Prostate gland (tissue), 2 donors: ENCODE results near the gene PIK3R3. TPM values are rescaled to one million over a fixed set of nuclear protein-coding genes. Genes with fewer than 3 reads are reported as not detected.

Source experiments
- DNase-seq: peaks from one replicate; pipeline ENCODE4 v3.0.0-alpha.2; 2019; ENCODE audit warnings: low spot score
- H3K27ac ChIP-seq, 2 donors: fragments of 200-600 bp; sonication (generic); 2 replicates each; pipeline ENCODE4 v1.5.1; 2017 to 2019
- H3K27me3 ChIP-seq: fragments of 200-600 bp; sonication (generic); replicated peaks from 2 replicates; pipeline ENCODE4 v1.5.1; 2019; ENCODE audit not compliant: insufficient read depth
- H3K36me3 ChIP-seq, 2 donors: fragments of 200-600 bp; sonication (generic); 1 replicate in 1 of 2; 2 replicates in 1 of 2; pipeline versions ENCODE4 v1.5.1 to v1.8.1; 2017 to 2019
- H3K4me1 ChIP-seq: fragments of 200-600 bp; sonication (generic); replicated peaks from 2 replicates; pipeline ENCODE4 v1.5.1; 2019
- H3K4me3 ChIP-seq, 2 donors: fragments of 200-600 bp; sonication (generic); 2 replicates each; pipeline ENCODE4 v1.5.1; 2017 to 2019
- H3K9me3 ChIP-seq: fragments of 200-600 bp; sonication (generic); 2 replicates; pipeline ENCODE4 v1.5.1; 2017
- CTCF ChIP-seq, 4 experiments: fragments of 200-600 bp in 2 of 4; fragments of 450-650 bp in 2 of 4; sonication (generic) in 2 of 4; IDR thresholded peaks; 1 replicate in 3 of 4; 2 replicates in 1 of 4; pipeline ENCODE4 v1.5.1; 2016 to 2019; ENCODE audit warnings: antibody characterized with exemption in 4 of 4, mild to moderate bottlenecking in 2 of 4, moderate library complexity in 2 of 4
- POLR2A ChIP-seq: fragments of 450-650 bp; IDR thresholded peaks from one replicate; pipeline ENCODE4 v1.6.1; 2016; ENCODE audit warnings: antibody characterized with exemption, mild to moderate bottlenecking
- POLR2AphosphoS5 ChIP-seq: sonication (generic); formaldehyde crosslinking; IDR thresholded peaks from one replicate; pipeline ENCODE4 v1.6.1; 2017; ENCODE audit warnings: antibody characterized with exemption
- WGBS: methylation state at CpG from one replicate; pipeline ENCODE4 v1.1.5; 2018; 5-methylcytosine and 5-hydroxymethylcytosine counted together
- intact Hi-C: fragments of 100-400 bp; cut with DNase I; formaldehyde crosslinking; loops from one replicate; pipeline ENCODE4 v1.14.2; 2022
- total RNA-seq, 2 donors: library from RNA; depleted of rRNA; stranded (reverse); fragments of >200 nt; gene quantifications; one replicate each; pipeline ENCODE4 v1.1.0, GENCODE V29; 2016

The PIK3R3 gene
- total RNA-seq, 2 donors from 2014 or later, result 9.1 to 26.5 TPM

GRCh38 chr1:46001081-46001785, 131.2 kb downstream of the PIK3R3 start:
- Histone ChIP-seq H3K9me3 (no peaks in the 10 kb centered on the region), H3K27me3 (no peaks in the 10 kb centered on the region), H3K27ac (no peak overlapping the region), H3K4me1 (no peaks in the 10 kb centered on the region), H3K36me3 (no peaks in the 10 kb centered on the region), H3K4me3 (no peak overlapping the region)
- no peak for DNase-seq
- intact Hi-C loops, result no loop called here
- no peak for TF ChIP-seq POLR2AphosphoS5
- no peak for TF ChIP-seq CTCF (IDR thresholded peaks at IDR 0.05)
- no peak for TF ChIP-seq POLR2A
- WGBS, result 66% methylated on average over 3 of the region's 3 CpGs

DNA sequence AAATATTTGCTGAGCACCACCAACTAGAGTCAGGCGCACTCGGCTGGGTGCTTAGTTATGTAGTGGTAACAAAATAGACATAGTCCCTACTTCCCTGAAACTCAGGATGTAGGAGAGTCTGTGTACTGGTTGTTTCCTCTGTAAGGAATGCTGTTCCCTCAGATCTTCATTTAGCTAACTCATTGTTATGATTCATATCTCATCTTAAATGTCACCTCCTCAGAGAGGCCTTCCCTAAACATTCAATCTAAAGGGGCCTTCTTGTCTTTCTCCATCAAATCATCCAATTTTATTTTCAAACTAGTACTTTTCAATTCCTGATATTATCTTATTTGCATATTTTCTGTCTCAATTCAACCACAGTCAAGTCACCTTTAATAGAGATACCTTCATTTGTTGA, 132.9 kb downstream of the PIK3R3 start:
- no peak for TF ChIP-seq POLR2A
- TF ChIP-seq CTCF (IDR thresholded peaks at IDR 0.05), result no peak
- no peak for TF ChIP-seq POLR2AphosphoS5
- 93% methylated on average over 2 of the region's 2 CpGs for WGBS
- intact Hi-C loops, result no loop called here
- H3K4me3 ChIP-seq, result no peak overlapping the region
- H3K4me1 ChIP-seq, result no peaks in the 10 kb centered on the region
- H3K9me3 ChIP-seq, result no peaks in the 10 kb centered on the region
- H3K27me3 ChIP-seq, result no peaks in the 10 kb centered on the region
- H3K36me3 ChIP-seq, result no peaks in the 10 kb centered on the region
- H3K27ac ChIP-seq, result no peak overlapping the region
- DNase-seq, result no peak

- Histone ChIP-seq H3K4me3 (no peak overlapping the region), H3K9me3 (no peaks in the 10 kb centered on the region), H3K27ac (no peak overlapping the region), H3K4me1 (no peaks in the 10 kb centered on the region), H3K36me3 (no peaks in the 10 kb centered on the region), H3K27me3 (no peaks in the 10 kb centered on the region)
- WGBS, result 59% methylated on average over 3 of the region's 3 CpGs
- no peak for DNase-seq
- intact Hi-C loops, result no loop called here
- TF ChIP-seq CTCF (IDR thresholded peaks at IDR 0.05) (no peak), POLR2AphosphoS5 (no peak), POLR2A (no peak)
Measured at GRCh38 chr1:45998020-45998617, 134.3 kb downstream of the PIK3R3 start.

- TF ChIP-seq POLR2AphosphoS5 (no peak), CTCF (IDR thresholded peaks at IDR 0.05) (no peak), POLR2A (no peak)
- Histone ChIP-seq H3K9me3 (no peaks in the 10 kb centered on the region), H3K4me1 (no peaks in the 10 kb centered on the region), H3K27ac (no peak overlapping the region), H3K36me3 (no peaks in the 10 kb centered on the region), H3K4me3 (no peak overlapping the region), H3K27me3 (no peaks in the 10 kb centered on the region)
- 78% methylated on average over 8 of the region's 8 CpGs for WGBS
- DNase-seq, result no peak
- intact Hi-C loops, result no loop called here
Measured at GRCh38 chr1:45995298-45995697, 137.1 kb downstream of the PIK3R3 start.

GRCh38 chr1:45994423-45994822, 138.0 kb downstream of the PIK3R3 start:
- H3K4me3 ChIP-seq, result no peak overlapping the region
- H3K36me3 ChIP-seq, result no peaks in the 10 kb centered on the region
- H3K27ac ChIP-seq, result no peak overlapping the region
- H3K4me1 ChIP-seq, result no peaks in the 10 kb centered on the region
- no peaks in the 10 kb centered on the region for H3K9me3 ChIP-seq
- no peaks in the 10 kb centered on the region for H3K27me3 ChIP-seq
- TF ChIP-seq POLR2A (no peak), CTCF (IDR thresholded peaks at IDR 0.05) (no peak), POLR2AphosphoS5 (no peak)
- intact Hi-C loops, result no loop called here
- 91% methylated on average over 6 of the region's 6 CpGs for WGBS
- no peak for DNase-seq
